OCI-LY1 (cell line): ENCODE measurements around the gene LMO3.
"Not testable (repeated sequence)": the region's sequence is repeated elsewhere in the genome, so short reads cannot be mapped to it uniquely, and the experiment has no call there.

Experiments
- H2AFZ ChIP-seq: fragments of 200-600 bp; sonication (generic), shearing (Covaris generic); 2 replicates; pipeline ENCODE4 v1.6.0; 2014; ENCODE audit warnings: antibody characterized with exemption, mild to moderate bottlenecking, low read length
- H3F3A ChIP-seq: fragments of 200-600 bp; sonication (generic), shearing (Covaris generic); 2 replicates; pipeline ENCODE4 v1.6.0; 2014; ENCODE audit warnings: mild to moderate bottlenecking, antibody characterized with exemption, low read length, moderate library complexity; ENCODE audit not compliant: insufficient read depth
- H3K27ac ChIP-seq: fragments of 200-600 bp; sonication (generic); 2 replicates; pipeline ENCODE4 v1.5.1; 2014; ENCODE audit warnings: low read length, mixed run types, mild to moderate bottlenecking, low read depth; ENCODE audit not compliant: poor library complexity, severe bottlenecking
- H3K27me3 ChIP-seq: fragments of 200-600 bp; sonication (generic); 2 replicates; pipeline ENCODE4 v1.6.0; 2014; ENCODE audit warnings: antibody characterized with exemption, mild to moderate bottlenecking, low read length, moderate library complexity; ENCODE audit not compliant: insufficient read depth
- H3K36me3 ChIP-seq: fragments of 200-600 bp; sonication (generic); 2 replicates; pipeline ENCODE4 v1.6.1; 2014; ENCODE audit warnings: mild to moderate bottlenecking, antibody characterized with exemption, low read length, moderate library complexity, mixed read lengths; ENCODE audit not compliant: insufficient read depth
- H3K4me1 ChIP-seq: fragments of 200-600 bp; sonication (generic); 2 replicates; pipeline ENCODE4 v1.5.1; 2014; ENCODE audit warnings: mild to moderate bottlenecking, low read length, moderate library complexity; ENCODE audit not compliant: insufficient read depth, severe bottlenecking
- H3K4me2 ChIP-seq: fragments of 200-600 bp; sonication (generic), shearing (Covaris generic); 2 replicates; pipeline ENCODE4 v1.6.1; 2014; ENCODE audit warnings: low read length
- H3K4me3 ChIP-seq: fragments of 200-600 bp; sonication (generic); 2 replicates; pipeline ENCODE4 v1.5.1; 2014; ENCODE audit warnings: low read length, low read depth, mild to moderate bottlenecking, mixed read lengths; ENCODE audit not compliant: poor library complexity, severe bottlenecking
- H3K79me2 ChIP-seq: fragments of 200-600 bp; shearing (Covaris generic); 2 replicates; pipeline ENCODE4 v1.6.1; 2016; ENCODE audit warnings: mixed run types, low read length, mixed read lengths; ENCODE audit not compliant: insufficient read depth
- H3K9ac ChIP-seq: fragments of 200-600 bp; sonication (generic), shearing (Covaris generic); 2 replicates; pipeline ENCODE4 v1.6.1; 2014; ENCODE audit warnings: mild to moderate bottlenecking, low read length, mixed read lengths
- H3K9me2 ChIP-seq: fragments of 200-600 bp; sonication (generic), shearing (Covaris generic); 2 replicates; pipeline ENCODE4 v1.6.1; 2014; ENCODE audit warnings: low read depth, mild to moderate bottlenecking, low read length, mixed read lengths
- H3K9me3 ChIP-seq: fragments of 200-600 bp; shearing (Covaris generic); 2 replicates; pipeline ENCODE4 v1.6.1; 2014; ENCODE audit warnings: low read length, mixed read lengths
- H4K20me1 ChIP-seq: fragments of 200-600 bp; sonication (generic), shearing (Covaris generic); 2 replicates; pipeline ENCODE4 v1.6.0; 2016; ENCODE audit warnings: mild to moderate bottlenecking, low read length; ENCODE audit not compliant: insufficient read depth
- CTCF ChIP-seq: fragments of 200-600 bp; sonication (generic), shearing (Covaris generic); IDR thresholded peaks from 2 replicates; pipeline ENCODE4 v1.5.1; 2017; ENCODE audit warnings: mild to moderate bottlenecking, antibody characterized with exemption, low read length, moderate library complexity, mixed read lengths
- EZH2 ChIP-seq: fragments of 200-600 bp; sonication (generic), shearing (Covaris generic); IDR thresholded peaks from 2 replicates; pipeline ENCODE4 v1.8.0; 2017; ENCODE audit warnings: borderline replicate concordance, mixed run types, mild to moderate bottlenecking, antibody characterized with exemption, low read length, moderate library complexity, mixed read lengths

LMO3 gene

GRCh38 chr12:16552301-16552700 lies 53.7 kb downstream of the LMO3 start:
- Histone ChIP-seq H3K36me3 (no peaks in the 10 kb centered on the region), H3K4me3 (no peak overlapping the region), H3K9ac (no peak overlapping the region), H3F3A (no peaks in the 10 kb centered on the region), H3K27ac (no peak overlapping the region), H4K20me1 (no peaks in the 10 kb centered on the region), H2AFZ (no peak overlapping the region), H3K4me1 (no peaks in the 10 kb centered on the region), H3K4me2 (no peak overlapping the region), H3K79me2 (no peaks in the 10 kb centered on the region), H3K27me3 (no peaks in the 10 kb centered on the region), H3K9me3 (no peaks in the 10 kb centered on the region), H3K9me2 (no peaks in the 10 kb centered on the region)
- TF ChIP-seq EZH2: no peak
- TF ChIP-seq CTCF: no peak

- H3K9ac ChIP-seq: no peak overlapping the region
- H3K4me2 ChIP-seq: no peak overlapping the region
- H3K79me2 ChIP-seq: no peaks in the 10 kb centered on the region
- H3K27me3 ChIP-seq: no peaks in the 10 kb centered on the region
- H4K20me1 ChIP-seq: no peaks in the 10 kb centered on the region
- H3K9me3 ChIP-seq: no peaks in the 10 kb centered on the region
- no peak overlapping the region for H2AFZ ChIP-seq
- TF ChIP-seq EZH2 (no peak), CTCF (no peak)
- no peaks in the 10 kb centered on the region for H3F3A ChIP-seq
- no peaks in the 10 kb centered on the region for H3K4me1 ChIP-seq
- H3K36me3 ChIP-seq: no peaks in the 10 kb centered on the region
- no peaks in the 10 kb centered on the region for H3K9me2 ChIP-seq
- no peak overlapping the region for H3K4me3 ChIP-seq
- H3K27ac ChIP-seq: no peak overlapping the region
Measured at GRCh38 chr12:16545836-16546235, 60.1 kb downstream of the LMO3 start.

- no peak overlapping the region for H3K27ac ChIP-seq
- no peaks in the 10 kb centered on the region for H3K9me2 ChIP-seq
- H3K9ac ChIP-seq: no peak overlapping the region
- no peaks in the 10 kb centered on the region for H3K79me2 ChIP-seq
- H3K4me1 ChIP-seq: no peaks in the 10 kb centered on the region
- no peaks in the 10 kb centered on the region for H3K27me3 ChIP-seq
- no peaks in the 10 kb centered on the region for H4K20me1 ChIP-seq
- no peaks in the 10 kb centered on the region for H3K9me3 ChIP-seq
- no peak overlapping the region for H2AFZ ChIP-seq
- H3K4me2 ChIP-seq: no peak overlapping the region
- no peak overlapping the region for H3K4me3 ChIP-seq
- no peaks in the 10 kb centered on the region for H3K36me3 ChIP-seq
- TF ChIP-seq EZH2 (no peak), CTCF (no peak)
- no peaks in the 10 kb centered on the region for H3F3A ChIP-seq
Measured at GRCh38 chr12:16542586-16542985, 63.4 kb downstream of the LMO3 start.

GRCh38 chr12:16537652-16538051 lies 68.3 kb downstream of the LMO3 start:
- not testable (repeated sequence) for H3F3A ChIP-seq, H2AFZ ChIP-seq, H3K4me3 ChIP-seq, H3K27me3 ChIP-seq, H3K4me2 ChIP-seq, H3K9me2 ChIP-seq, H3K9me3 ChIP-seq, H4K20me1 ChIP-seq, H3K79me2 ChIP-seq, H3K9ac ChIP-seq, H3K36me3 ChIP-seq, H3K27ac ChIP-seq
- H3K4me1 ChIP-seq: peaks cover 14% of the 10 kb centered on the region
